Measurements from ENCODE around the gene MYO18A.
"Not testable (repeated sequence)": the region's sequence is repeated elsewhere in the genome, so short reads cannot be mapped to it uniquely, and the experiment has no call there.

- TF ChIP-seq CTCF (IDR thresholded peaks at IDR 0.05; ENCODE audit: low read depth, low read length); EZH2phosphoT487 (IDR thresholded peaks at IDR 0.05; ENCODE audit: low read depth): not testable (repeated sequence)
Observed at GRCh38 chr17:29168759-29169126, 11.5 kb downstream of the MYO18A start.
